NCI-H1417 treated with DMSO at 0.1 percent for 48 hours (cell line): ENCODE measurements around the gene EMILIN2.

Experiments used
- DNase-seq: peaks from one replicate; lab custom pipeline; 2025; lab: John Stamatoyannopoulos, UW

Gene EMILIN2

DNA sequence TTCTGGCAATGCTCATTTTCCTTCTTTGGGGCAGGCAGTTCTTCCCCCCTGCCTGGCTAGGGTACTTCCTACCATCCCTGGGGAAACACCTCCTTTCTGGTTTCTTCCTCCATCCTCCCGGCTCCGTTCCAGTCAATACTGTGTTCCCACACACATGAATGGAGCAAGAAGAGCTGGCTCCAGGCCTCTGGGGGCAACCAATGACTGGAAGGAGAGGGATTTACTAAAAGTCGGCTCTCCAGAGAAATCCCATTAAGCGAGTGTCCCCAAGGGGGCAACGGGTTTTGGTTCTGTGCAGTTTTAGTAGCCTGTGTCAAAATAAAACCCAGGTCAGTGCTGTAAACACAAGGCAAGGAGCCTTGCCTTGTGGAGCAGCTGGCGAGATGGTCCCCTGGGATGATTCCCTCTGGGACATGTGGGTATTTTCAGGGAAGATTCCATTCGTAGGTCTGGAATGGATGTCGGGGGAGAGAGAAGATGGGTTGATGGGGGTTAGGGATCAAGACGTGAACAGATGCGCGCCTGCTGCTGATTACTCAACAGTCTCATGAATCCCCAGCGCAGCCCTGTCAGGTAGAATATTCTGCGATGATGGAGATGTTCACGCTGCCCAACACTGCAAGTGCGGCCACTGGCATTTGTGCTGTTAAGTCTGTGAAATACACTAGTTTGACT is 32.0 kb downstream of the EMILIN2 start:
- DNase-seq, result no peak

DNA sequence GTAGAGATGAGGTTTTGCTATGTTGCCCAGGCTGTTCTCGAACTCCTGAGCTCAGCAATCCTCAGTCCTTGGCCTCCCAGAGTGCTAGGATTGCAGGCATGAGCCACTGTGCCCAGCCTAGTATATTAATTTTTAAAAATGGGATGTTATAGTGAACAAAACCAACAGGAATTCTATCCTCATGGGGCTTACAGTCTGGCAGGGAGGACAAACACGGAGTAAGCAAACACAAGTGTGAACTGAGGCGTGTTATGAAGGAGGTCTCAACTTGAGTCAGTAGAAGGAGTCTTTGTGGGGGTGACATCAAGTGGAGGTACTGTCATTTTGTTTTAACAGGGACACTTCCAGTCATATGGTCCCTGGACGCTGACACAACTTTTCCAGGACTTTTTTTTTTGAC is 33.1 kb downstream of the EMILIN2 start:
- no peak for DNase-seq

DNA sequence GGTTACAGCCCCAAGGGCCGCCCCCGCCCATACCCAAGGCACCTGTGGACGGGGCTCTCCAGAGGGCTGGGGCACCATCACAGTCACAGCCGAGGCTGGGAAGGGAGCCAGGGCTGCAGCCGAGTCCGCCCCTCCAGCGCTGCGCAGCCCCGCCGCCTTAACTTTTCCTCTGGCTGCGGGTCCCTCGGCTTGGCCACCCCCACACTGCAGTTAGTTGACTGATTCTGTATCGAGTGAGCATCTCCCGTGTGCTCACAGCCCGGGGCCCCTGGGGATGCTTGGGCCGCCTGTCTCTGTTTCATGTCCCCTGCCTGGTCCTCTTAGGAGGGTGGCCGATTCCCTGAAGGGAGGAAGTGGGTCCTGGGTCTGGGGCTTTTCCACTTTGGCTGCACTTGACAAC is 33.7 kb downstream of the EMILIN2 start:
- DNase-seq, result no peak

DNA sequence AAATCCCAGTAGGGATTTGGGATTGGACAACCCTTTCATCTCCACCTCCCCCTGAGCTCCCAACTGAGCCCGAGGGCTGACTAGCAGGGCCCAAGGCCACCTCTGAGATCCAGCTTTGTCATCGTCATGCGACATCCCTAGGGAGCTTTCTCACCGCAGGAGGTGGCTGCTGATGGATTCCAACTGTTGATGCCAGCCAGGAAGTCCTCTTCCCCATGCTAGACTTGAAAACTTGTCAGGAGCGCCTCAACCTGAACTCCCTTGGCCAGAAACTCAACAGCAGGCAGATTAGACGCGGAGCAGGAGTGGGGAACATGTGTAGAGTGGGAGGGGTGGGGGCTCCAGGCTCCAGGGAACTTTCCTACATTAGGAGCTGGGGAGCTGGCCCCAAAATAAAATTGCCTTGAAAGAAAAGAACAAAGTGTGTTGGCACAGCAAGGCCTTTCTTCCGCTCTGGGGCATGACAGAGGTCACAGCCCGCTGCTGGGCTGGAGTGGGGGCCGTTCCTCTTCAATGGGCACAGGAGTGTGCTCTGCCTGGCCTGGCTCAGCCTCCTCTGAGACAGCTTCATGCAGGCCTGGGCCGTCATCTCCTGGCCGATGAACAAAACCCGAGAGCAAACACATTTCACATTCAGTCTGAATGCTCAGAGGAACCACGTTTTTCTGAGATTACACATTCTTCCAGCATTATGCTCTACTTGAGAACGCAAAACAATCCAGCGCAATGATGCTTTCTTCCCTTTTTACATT is 34.5 kb downstream of the EMILIN2 start:
- no peak for DNase-seq

DNA sequence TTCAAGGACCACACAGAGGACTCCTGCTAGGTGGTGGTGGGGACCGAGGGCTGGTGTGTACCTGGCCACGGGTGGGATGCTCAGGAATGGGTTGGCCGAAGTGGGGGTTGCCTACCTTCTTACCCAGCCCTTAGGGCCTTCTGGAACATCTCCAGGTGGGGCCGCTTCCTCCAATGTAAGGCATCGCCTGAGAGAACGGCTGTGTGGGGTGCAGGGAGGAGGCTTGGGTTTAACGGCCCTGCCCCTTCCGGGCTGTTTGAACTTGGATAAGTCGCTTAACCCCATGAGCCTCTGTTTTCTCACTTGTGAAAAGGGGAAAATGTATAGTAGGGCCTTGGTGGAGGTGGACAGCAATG is 35.0 kb downstream of the EMILIN2 start:
- DNase-seq, result no peak

DNA sequence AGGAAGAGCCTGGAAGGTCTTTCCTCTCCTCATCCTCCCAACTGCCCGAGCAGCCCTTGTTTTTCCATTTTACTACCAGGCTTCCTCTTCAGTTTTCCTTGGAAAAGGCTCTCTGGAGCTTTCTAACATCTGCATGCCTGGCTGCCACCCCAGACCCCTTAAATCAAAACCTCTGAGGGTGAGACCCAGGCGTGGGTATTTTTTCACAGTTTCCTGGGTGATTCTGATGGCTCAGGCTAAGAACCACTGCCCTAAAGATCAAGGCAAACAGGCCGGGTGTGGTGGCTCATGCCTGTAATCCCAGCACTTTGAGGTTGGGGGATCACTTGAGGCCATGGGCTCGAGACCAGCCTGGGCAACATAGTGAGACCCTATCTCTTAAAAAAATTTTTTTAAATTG is 35.4 kb downstream of the EMILIN2 start:
- DNase-seq, result no peak

DNA sequence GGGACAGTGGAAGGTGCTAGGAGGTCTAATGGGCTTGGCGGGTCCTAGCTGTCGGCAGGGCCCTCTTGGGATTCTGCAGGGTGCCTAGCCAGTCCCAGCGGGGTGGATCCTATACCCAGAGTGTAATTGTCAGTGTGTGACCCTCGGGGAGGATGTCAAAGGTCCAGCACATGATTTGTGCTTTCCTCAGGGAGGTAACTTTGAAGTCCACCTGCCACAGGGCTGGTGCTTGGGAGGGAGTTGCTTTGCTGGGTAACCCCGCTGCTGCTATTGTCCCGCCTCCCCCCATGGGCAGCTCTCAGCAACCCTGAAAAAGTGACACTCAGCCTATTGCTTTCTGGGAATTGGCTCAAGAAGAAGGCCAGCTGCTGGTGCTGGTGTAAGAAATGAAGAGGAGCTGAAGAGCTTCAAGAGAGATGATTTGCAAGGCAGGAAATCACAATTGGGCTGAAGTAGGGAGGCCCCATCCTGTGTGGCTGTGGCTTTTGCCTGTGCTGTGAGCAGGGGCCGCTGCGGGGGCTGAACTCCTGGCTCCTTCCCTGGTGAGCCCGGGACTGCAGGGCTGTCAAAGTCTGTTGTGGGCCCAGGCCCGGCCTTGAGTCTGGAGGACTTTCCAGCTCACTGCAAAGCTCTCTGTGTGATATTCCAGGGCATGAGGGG is 36.4 kb downstream of the EMILIN2 start:
- no peak for DNase-seq

DNA sequence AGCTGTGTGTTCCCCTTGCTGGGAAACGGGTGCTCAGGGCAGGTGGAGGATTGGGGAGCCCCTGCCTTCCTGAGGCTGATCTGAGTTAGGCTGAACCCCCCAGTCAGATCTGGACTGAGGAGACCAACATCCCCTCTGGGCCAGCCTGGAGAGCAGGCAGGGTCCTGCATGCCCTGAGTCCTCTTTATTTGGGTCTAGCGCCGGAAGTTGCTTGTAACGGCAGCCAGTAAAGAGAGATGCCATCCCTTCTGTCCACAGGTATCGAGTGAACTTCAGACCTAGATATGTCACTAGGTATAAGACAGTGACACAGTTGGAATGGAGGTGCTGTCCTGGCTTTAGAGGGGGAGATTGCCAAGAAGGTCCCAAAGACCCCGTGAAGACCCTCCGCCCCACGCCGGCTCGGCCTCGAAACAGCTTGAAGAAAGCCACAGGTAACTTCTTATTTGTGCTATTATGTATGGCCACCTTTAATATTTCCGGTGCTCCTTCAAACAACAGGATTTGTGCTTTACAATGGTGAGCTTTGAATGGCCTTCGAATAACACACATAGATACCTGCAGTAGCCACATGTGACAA is 38.0 kb downstream of the EMILIN2 start:
- no peak for DNase-seq

DNA sequence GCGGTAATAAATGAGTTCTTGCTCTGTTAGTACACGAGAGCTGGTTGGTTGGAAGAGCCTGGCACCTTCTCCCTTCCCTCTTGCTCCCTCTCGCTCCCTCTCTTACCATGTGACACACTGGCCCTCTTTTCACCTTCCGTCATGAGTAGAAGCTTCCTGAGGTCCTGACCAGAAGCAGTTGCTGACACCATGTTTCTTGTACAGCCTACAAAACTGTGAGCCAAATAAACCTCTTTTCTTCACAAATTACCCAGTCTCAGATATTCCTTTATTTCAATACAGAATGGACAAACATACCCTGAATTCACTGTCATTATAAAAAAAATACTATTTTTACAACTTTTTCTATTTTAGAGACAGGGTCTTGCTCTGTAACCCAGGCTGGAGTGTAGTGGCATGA is 40.7 kb downstream of the EMILIN2 start:
- no peak for DNase-seq

DNA sequence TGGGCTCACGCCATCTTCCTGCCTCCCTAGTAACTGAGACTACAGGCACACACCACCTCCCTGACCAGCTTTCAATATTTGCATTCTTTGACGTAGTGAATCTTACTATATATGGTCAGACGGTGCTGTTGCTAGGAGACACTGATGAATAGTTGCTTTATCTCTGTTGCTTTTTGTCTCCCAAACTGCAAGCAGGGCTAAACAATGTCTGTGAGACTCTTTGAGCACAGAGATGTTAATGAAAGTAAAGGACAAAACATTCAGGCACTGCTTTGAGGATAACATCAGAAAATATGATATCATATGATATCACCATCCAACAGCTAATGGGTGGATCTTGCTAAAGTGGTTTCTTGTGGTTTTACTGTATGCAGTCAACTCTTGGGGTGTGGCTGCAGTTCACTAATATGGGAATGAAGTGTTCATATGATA is 43.0 kb downstream of the EMILIN2 start:
- DNase-seq, result no peak

DNA sequence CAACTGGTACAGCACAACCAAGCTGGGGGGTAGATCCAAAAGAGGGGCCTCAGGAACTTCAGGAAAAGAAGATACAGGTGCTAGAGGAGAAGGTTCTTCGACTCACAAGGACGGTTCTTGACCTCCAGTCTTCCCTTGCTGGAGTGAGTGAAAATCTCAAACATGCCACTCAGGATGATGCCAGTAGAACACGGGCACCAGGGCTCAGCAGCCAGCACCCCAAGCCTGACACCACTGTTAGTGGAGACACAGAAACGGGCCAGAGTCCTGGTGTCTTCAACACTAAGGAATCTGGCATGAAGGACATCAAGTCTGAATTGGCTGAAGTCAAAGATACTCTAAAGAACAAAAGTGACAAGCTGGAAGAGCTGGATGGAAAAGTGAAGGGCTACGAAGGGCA is 43.8 kb downstream of the EMILIN2 start:
- no peak for DNase-seq

DNA sequence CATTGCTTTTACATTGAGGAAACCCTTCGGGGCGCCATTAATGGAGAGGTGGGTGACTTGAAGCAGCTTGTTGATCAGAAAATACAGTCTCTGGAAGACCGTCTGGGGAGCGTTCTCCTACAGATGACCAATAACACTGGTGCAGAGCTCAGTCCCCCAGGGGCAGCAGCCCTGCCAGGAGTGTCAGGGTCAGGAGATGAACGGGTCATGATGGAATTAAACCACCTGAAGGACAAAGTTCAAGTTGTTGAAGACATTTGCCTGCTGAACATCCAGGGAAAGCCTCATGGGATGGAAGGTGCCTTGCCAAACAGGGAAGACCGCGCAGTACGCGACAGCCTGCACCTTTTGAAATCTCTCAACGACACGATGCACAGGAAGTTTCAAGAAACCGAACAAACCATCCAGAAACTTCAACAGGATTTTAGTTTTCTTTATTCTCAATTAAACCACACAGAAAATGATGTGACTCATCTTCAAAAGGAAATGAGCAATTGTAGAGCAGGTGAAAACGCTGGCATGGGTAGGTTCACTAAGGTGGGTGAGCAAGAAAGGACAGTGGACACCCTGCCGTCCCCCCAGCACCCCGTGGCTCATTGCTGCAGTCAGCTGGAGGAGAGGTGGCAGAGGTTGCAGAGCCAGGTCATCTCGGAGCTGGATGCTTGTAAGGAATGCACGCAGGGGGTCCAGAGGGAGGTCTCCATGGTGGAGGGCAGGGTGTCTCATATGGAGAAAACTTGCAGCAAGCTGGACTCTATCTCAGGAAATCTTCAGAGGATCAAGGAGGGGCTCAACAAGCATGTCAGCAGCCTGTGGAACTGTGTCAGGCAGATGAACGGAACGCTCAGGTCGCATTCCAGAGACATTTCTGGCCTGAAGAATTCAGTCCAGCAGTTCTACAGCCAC is 45.0 kb downstream of the EMILIN2 start:
- no peak for DNase-seq

DNA sequence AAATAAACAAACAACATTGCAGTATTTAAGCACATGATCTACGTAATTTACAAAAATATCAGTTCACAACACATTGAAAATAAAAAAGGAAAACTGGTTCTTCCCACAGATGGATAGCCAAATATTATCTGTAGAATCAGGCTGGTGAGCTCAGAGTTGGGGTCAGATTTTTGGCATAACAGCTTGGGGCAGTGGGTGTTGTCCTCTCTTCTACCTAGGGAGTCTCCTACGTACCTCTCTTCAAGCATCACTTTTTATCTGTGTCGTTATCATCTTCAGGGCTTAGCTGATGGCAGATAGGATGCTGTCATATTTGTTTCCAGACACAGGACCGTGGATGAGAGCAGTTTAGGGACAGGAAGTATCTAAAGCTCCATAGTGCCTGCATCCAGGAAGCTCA is 46.2 kb downstream of the EMILIN2 start:
- no peak for DNase-seq

DNA sequence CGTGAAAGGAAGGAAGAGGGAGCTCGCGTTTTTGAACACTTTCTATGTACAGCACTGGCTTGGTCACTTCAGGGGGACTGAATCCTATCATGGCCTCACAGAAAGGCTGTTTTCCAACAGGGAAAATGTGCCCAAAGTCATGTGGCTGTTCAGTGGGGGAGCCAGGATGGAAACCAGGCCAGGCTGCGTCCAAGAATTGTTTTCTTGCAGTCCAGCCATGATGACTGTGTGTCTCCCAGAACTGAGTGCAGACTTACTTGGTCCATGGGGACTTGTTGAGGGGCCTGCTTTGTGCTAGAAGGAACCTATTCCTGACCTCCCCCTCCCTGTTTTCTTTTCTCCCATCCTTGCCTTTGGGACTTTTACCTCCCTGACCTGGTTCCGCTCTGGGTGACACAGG is 46.9 kb downstream of the EMILIN2 start:
- DNase-seq, result no peak

DNA sequence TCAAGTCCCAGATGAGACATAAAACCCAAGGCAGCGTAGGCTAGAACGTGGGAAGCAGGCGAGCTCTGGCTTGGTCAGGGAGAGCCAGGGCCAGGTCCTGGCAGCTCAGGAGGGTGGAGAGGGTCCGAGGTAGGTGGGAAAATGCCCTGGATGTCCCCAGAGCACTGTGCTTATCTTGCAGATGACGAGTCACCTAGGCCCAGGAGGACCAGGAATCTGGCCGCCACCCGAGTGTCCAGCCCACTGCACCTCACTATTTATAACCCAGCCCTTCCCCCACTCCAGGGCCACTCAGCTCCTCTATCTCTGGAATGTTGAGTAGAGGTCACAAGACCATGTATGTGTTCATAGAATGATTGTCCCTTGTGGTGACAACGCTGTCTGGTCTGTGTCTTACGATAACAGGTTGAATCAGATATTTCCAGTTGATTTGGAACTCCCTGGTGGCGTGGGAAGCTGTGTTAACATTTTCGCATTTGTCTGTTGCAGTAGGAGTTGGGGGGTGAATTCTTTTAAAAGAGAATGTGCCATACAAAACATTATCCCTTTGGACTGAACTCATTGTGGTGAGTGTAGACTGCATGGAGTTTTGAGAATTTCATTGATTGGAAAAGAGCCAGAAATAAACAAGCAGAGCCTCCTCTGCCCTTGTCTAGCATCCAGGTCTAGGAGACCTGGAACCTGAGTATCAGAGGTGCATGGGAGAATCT is 47.5 kb downstream of the EMILIN2 start:
- no peak for DNase-seq

DNA sequence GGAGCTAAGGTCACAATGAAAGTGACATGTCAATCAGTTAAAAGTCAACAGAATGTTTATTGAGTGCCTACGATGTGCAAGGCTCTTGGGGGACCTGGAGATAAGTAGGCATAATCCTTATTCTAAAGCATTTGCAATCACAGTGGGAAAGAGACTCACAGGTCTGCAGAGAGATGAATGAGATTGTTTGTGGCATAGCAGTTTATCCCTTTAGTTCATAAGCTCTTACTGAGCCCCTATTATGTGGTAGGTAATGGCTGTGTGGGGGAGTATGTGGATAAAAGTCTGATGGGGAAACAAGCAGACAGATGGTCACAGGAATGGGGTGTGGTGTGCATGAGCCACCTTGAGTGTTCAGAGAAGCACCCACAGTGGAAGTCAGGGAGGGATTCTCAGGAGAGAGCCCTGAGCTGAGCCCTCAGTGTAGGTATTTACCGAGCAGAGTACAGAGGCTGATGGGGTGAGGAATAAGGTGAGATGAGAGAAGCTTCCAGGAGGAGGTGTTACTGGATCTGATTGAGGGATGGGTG is 48.1 kb downstream of the EMILIN2 start:
- no peak for DNase-seq

DNA sequence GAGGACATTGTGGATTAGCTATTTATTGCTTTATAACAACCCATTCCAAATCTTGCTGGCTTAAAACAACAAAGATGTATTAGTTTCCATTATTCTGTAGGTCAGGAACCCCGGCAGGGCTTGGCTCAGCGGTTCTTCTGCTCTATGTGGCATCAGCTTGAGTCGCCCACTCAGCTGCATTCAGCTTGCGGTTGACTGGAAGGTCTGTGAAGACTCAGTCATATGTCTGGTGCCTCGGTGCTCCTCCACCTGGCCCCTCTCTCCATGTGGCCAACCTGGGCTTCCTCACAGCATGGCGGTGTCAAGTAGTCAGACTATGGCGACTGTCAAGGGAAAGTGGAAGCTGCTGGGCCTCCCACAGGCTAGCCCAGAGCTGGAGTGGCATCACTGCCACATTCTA is 48.6 kb downstream of the EMILIN2 start:
- DNase-seq, result no peak

DNA sequence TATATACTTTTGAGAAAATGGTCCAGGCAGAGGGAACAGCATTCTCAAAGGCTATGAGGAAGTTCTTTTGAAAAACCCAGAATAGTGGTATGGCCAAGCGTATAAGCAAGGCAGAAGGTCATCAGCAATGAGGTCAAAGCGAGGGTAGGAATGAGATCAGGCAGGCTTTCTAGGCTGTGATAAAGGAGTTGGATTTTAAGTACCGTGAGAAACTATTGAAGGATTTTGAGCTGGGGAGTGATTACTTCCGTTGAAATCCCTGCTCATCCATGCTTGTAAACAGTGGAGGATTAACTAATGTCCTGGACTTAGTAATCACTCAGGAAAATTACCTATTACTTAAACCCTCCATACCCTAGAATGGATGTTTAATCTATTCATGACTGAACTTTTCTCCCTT is 50.2 kb downstream of the EMILIN2 start:
- no peak for DNase-seq

DNA sequence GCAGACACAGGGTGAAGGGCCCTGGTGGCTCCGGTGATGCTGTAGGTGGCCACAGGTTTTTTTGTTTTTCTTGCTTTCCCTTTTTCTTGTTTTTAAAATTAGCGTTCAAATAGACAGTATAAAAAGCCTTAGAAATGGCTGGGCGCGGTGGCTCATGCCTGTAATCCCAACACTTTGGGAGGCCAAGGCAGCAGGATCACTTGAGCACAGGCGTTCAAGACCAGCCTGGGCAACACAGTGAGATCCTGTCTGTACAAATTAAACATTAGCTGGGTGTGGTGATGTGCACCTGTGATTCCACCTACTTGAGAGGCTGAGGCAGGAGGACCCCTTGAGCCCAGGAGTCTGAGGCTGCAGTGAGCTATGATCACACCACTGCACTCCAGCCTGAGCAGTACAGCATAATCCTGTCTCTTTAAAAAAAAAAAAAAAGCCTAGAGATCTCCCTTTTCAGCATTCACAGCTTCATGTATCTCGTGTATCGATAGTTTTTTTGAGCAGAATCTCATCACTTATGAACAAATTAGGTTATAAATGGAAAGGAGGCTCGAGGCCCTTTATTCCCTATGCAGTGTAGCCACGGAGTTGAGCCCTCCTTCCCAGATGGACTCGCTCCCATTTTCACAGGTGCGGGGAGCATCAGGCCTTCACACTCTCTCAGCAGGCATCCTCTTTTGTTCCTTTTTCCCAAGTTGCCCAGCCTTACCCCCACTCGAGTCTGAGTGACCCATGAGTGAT is 50.8 kb downstream of the EMILIN2 start:
- DNase-seq, result no peak

DNA sequence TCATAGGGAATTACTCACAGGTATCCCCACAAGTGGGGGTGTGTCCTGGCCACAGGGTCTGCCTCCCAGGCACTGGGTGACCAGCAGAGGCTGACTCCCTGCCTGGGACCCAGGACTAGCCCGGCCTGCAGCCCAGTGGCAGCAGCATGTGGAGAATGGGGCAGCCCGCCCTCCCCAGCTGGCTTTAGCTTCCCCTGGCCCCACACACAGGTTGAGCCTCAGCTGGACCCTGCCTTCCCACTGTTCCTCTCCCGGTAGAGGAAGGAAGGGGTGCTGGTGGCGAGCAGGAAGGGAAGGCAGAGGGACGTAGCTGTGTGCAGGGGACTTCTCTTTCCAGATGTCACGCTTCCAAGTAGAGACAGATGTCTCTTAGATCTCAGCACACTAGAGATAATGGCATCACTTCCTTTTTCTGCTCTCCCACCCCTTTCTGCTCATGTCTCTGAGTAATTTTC is 51.4 kb downstream of the EMILIN2 start:
- DNase-seq, result no peak
